Measurements from ENCODE around the gene MRAP. TPM values are rescaled to one million over a fixed set of nuclear protein-coding genes. Genes with fewer than 3 reads are reported as not detected.

Gene MRAP
- polyA plus RNA-seq, 1 donor from 2014 or later, result not detected

- Histone ChIP-seq H3F3A (ENCODE audit: insufficient read depth, low read length, poor library complexity, severe bottlenecking) (no peaks in the 10 kb centered on the region), H3K36me3 (ENCODE audit: insufficient read depth, low read length) (peaks cover 12% of the 10 kb centered on the region), H3K4me2 (ENCODE audit: low read length) (no peak overlapping the region), H3K9ac (ENCODE audit: low read length) (no peak overlapping the region), H3K27ac (ENCODE audit: low read length) (no peak overlapping the region), H3K4me3 (ENCODE audit: low read length) (no peak overlapping the region), H3K9me2 (ENCODE audit: insufficient read depth, low read length) (no peaks in the 10 kb centered on the region), H3K79me2 (replicated peaks; ENCODE audit: insufficient read depth, low read length) (no peaks in the 10 kb centered on the region), H2AFZ (ENCODE audit: low read depth, low read length) (no peak overlapping the region), H3K9me3 (ENCODE audit: low read length) (no peaks in the 10 kb centered on the region), H3K27me3 (ENCODE audit: insufficient read depth, low read depth, low read length) (no peaks in the 10 kb centered on the region), H4K20me1 (ENCODE audit: insufficient read depth) (no peaks in the 10 kb centered on the region)
- no peak for TF ChIP-seq POLR2AphosphoS5 (IDR thresholded peaks at IDR 0.05)
- TF ChIP-seq EZH2 (IDR thresholded peaks at IDR 0.05; ENCODE audit: borderline replicate concordance, insufficient read depth, low read length, poor library complexity, severe bottlenecking), result no peak
- no peak for TF ChIP-seq MXI1 (conservative IDR thresholded peaks at IDR 0.05; ENCODE audit: poor library complexity, severe bottlenecking)
- no peak for TF ChIP-seq RAD21 (conservative IDR thresholded peaks at IDR 0.05)
- no peak for TF ChIP-seq TAF1 (IDR thresholded peaks at IDR 0.05; ENCODE audit: low read depth)
These were observed 38.1 kb downstream of the MRAP start for GRCh38 chr21:32336711-32337110.

DNA sequence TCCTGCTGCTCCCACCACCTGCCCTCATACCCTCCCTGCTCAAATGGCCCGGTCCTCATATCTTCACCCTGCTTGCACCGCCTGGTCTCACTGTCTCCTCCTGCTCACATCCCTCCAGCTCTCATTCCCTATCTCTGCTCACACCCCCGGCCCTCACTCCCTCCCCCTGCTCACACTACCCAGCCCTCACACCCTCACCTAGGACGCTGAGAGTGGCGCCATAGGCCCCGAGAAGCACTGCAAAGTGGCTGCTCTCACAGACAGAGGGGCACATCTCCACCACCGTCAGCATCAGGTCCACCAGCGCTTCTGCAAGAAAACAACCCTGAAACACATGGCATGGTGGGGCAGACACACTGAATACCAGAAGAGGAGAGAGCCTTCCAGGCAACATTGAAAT lies 38.6 kb downstream of the MRAP start:
- Histone ChIP-seq H3K36me3 (ENCODE audit: insufficient read depth, low read length) (peaks cover 8% of the 10 kb centered on the region), H3K27ac (ENCODE audit: low read length) (no peak overlapping the region), H3K79me2 (replicated peaks; ENCODE audit: insufficient read depth, low read length) (no peaks in the 10 kb centered on the region), H3K4me2 (ENCODE audit: low read length) (no peak overlapping the region), H3K9me2 (ENCODE audit: insufficient read depth, low read length) (no peaks in the 10 kb centered on the region), H3K4me3 (ENCODE audit: low read length) (no peak overlapping the region), H3F3A (ENCODE audit: insufficient read depth, low read length, poor library complexity, severe bottlenecking) (no peaks in the 10 kb centered on the region), H3K27me3 (ENCODE audit: insufficient read depth, low read depth, low read length) (no peaks in the 10 kb centered on the region), H3K9me3 (ENCODE audit: low read length) (no peaks in the 10 kb centered on the region), H3K9ac (ENCODE audit: low read length) (no peak overlapping the region), H4K20me1 (ENCODE audit: insufficient read depth) (no peaks in the 10 kb centered on the region), H2AFZ (ENCODE audit: low read depth, low read length) (no peak overlapping the region)
- no peak for TF ChIP-seq EP300 (conservative IDR thresholded peaks at IDR 0.05; ENCODE audit: poor library complexity, severe bottlenecking)
- TF ChIP-seq RAD21 (conservative IDR thresholded peaks at IDR 0.05), result no peak
- no peak for TF ChIP-seq EZH2 (IDR thresholded peaks at IDR 0.05; ENCODE audit: borderline replicate concordance, insufficient read depth, low read length, poor library complexity, severe bottlenecking)
- no peak for TF ChIP-seq CTCF (IDR thresholded peaks at IDR 0.05; ENCODE audit: poor library complexity, severe bottlenecking)
- no peak for TF ChIP-seq TAF1 (IDR thresholded peaks at IDR 0.05; ENCODE audit: low read depth)
- no peak for TF ChIP-seq MXI1 (conservative IDR thresholded peaks at IDR 0.05; ENCODE audit: poor library complexity, severe bottlenecking)
- TF ChIP-seq POLR2AphosphoS5 (IDR thresholded peaks at IDR 0.05), result no peak
- TF ChIP-seq, protein P1, sequence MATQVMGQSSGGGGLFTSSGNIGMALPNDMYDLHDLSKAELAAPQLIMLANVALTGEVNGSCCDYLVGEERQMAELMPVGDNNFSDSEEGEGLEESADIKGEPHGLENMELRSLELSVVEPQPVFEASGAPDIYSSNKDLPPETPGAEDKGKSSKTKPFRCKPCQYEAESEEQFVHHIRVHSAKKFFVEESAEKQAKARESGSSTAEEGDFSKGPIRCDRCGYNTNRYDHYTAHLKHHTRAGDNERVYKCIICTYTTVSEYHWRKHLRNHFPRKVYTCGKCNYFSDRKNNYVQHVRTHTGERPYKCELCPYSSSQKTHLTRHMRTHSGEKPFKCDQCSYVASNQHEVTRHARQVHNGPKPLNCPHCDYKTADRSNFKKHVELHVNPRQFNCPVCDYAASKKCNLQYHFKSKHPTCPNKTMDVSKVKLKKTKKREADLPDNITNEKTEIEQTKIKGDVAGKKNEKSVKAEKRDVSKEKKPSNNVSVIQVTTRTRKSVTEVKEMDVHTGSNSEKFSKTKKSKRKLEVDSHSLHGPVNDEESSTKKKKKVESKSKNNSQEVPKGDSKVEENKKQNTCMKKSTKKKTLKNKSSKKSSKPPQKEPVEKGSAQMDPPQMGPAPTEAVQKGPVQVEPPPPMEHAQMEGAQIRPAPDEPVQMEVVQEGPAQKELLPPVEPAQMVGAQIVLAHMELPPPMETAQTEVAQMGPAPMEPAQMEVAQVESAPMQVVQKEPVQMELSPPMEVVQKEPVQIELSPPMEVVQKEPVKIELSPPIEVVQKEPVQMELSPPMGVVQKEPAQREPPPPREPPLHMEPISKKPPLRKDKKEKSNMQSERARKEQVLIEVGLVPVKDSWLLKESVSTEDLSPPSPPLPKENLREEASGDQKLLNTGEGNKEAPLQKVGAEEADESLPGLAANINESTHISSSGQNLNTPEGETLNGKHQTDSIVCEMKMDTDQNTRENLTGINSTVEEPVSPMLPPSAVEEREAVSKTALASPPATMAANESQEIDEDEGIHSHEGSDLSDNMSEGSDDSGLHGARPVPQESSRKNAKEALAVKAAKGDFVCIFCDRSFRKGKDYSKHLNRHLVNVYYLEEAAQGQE (IDR thresholded peaks at IDR 0.05; ENCODE audit: borderline replicate concordance), result no peak
- no peak for TF ChIP-seq SMC3 (conservative IDR thresholded peaks at IDR 0.05; ENCODE audit: poor library complexity)

All from neural cell (in vitro differentiated cells).